ENCODE results near the gene SEMA6B.
"Not testable (repeated sequence)": the region's sequence is repeated elsewhere in the genome, so short reads cannot be mapped to it uniquely, and the experiment has no call there.

The SEMA6B gene

DNA sequence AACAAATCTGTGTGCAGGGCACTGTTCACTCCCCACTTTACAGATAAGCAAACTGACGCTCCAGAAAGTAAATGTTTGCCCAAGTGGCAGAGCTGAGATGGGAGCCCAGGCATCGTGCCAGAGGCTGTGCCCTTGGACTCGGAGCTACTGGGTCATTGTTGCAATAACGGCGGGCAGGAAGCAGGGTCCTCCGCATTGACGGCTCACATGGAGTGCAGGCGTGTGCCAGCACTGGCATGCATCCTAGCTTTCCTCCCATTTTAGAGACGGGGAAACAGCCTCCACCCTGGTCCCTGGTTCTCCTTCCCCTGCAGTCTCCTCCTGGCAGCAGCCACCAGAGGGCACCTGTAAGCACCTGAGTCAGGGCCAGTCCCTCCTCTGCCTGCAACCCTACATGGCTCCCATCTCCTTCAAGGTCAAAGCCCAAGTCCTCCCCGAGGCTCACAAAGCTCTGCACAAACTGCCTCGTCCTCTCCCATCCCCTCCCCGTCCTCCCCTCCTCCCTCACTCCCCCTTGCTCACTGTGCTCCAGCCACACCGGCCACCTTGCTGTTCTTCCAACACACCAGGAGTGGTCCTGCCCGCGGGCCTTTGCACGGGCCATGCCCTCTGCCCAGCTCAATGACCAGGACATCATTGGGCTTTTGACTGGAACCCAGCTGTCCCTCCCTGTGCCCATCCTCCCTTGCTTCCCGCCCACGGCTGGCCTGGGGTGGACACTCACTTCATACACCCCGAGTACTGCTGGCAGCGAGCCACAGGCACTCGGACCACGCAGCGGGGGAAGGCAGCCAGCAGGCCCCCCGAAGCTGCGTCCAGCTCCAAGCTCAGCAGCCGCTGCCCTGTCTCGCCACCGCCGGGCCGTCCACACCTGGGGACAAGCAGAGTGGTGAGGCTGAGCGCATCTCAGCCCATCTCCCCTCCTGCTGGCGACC is 11.9 kb downstream of the SEMA6B start:
- DNase-seq: no peak

DNA sequence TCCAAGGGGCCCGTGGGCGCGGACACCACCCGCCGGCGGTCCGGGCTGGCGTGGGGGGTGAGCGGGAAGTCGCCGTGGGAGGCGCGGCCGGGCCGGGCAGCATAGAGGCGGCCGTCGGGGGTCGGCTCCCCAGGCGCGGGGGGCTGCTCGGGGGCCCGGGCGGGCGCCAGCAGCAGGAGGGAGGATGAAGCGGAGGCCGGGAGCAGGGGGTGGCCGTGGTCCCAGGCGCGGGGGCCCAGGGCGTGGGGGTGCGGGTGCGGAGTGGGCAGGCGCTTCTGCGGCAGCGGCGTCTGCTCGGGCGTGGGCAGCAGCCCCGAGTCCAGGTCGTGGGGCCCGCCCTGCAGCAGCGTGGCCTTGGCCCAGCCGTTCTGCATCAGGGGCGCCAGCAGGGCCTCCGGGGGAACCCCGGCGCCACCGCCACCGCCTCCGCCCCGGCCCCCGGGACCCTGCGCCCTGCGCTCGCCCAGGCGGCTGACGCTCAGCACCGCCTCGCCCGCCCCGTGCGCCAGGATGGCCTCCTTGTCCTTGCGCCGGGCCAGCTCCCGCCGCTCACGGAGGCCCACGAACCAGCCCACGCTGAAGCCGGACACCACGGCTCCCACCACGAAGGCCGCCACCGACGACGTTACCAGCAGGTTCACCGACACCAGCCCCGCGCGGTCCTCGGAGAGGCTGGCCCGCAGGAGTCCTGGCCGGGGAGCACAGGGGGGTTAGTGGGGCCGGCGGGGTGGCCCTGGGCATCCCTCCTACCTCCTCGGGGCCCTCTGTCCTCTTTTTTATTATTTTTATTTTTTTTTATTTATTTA is 15.4 kb downstream of the SEMA6B start:
- DNase-seq: no peak

DNA sequence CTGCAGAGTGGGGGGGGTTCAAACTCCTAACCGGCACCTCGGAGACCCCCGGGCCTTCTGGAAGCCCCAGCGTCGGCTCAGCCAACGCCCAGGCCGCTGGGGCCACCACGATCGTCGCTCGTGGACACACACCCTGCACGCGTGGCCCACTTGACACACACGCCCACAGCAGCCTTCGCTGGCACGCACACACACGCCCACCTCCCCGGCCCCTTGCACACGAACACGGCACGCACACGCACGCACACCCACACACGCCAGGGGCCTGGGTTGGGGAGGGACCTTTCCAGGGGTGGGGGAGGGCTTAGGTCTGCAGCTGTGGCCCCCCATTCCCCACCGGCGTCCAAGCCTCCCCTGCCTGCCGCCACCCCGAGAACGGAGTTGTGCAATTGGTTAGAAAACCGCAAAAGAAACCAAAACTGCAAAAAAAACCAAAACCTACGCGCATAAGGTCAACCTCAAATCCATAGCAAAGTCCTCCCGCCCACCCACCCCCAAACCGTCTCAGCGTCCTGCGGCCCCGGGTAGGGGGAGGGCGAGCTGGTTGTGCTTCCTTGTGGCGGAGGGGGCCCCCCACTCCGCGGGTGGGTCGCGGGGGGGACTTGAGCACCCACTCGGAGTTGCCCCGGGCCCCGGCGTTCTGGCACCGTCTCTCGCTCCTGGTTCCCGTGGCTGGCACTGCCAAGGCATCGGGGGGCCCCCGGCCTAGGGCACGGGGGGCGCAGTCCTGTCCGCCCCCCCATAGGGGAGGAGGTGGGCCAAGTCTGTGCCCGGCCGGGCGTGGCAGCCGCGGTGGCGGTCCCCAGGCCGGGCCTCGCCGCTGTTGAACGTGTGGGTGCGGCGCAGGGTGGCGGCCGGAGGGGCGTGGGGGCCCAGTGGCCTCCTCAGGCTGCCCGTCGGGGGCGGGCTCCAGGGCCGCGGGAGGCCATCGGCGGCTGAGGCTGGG is 16.3 kb downstream of the SEMA6B start:
- no peak for DNase-seq

DNA sequence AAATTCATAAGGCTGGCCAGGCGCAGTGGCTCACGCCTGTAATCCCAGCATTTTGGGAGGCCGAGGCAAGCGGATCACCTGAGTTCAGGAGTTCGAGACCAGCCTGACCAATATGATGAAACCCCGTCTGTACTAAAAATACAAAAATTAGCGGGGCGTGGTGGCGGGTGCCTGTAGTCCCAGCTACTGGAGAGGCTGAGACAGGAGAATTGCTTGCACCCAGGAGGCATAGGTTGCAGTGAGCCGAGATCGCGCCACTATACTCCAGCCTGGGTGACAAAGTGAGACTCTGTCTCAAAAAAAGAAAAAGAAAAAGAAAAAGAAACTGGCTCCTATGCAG is 17.7 kb downstream of the SEMA6B start:
- not testable (repeated sequence) for DNase-seq

DNA sequence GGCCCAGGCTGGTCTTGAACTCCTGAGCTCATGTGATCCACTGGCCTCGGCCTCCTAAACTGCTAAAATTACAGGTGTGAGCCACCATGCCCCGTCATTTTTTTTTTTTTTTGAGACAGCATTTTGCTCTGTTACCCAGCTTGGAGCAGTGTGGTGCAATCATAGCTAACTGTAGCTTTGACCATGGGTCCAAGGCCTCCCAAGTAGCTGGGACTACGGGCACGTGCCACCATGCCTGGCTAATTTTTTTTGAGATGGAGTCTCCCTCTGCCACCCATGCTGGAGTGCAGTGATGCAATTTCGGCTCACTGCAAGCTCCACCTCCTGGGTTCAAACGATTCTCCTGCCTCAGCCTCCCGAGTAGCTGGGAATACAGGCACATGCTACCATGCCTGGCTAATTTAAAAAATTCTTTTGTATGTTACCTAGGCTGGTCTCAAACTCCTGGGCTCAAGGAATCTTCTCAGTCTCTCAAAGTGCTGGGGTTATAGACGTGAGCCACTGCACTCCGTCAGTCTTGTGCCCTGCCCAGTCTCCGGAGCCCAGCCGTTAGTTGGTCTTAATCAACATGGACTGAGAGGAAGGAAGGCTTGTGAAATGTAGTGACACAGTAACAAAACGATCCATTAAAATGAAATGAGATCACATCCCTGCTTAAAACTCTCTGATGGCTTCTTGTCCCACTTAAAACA is 18.2 kb downstream of the SEMA6B start:
- DNase-seq: no peak

DNA sequence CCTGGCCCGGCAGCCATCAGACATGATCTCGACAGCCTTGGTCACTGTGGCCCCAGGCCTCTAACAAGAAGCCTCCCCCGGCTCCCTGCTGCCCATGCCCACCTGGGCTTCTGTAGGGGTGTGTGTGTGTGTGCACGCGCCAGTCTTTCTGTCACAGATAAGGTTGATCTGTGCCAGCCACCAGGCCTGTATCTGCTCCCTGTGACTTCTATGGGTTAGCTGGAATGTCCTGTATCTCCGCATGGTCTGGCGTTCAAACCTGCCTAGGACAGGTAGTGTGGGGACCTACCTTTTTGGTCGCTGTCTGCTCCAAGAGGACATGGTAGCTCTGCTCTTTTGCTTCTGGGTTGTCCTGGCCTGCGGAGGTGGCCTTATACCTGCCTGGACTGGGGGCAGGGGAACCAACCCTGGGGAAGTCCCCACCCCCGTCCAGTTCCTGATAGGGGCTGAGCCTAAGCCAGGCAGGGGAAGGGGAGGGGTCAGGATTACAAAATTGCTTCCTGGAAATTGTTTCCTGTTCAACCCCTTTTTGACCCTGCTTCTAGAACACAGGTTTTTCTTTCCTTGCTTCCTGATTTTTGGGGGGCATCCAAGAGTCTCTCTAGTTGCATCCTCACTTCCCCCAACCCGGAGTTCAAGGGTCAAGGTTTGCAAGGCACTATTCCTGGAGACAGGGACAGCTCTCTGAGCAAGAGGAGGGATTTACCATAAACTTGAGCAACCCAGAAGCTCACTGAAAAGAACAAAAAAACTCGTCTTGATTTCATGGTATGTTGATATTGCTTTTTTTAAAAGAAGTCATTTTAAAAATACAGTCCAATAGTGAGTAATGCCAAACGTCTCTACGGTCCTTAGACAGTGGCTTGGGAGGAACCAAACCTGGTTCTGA is 19.5 kb downstream of the SEMA6B start, which contains the start of gene LRG1:
Gene LRG1, minus strand, starts transcription at position 344 of the 889 bp plus-strand sequence. Its CDS starts 23 bp downstream, at position 321.
- DNase-seq: no peak

DNA sequence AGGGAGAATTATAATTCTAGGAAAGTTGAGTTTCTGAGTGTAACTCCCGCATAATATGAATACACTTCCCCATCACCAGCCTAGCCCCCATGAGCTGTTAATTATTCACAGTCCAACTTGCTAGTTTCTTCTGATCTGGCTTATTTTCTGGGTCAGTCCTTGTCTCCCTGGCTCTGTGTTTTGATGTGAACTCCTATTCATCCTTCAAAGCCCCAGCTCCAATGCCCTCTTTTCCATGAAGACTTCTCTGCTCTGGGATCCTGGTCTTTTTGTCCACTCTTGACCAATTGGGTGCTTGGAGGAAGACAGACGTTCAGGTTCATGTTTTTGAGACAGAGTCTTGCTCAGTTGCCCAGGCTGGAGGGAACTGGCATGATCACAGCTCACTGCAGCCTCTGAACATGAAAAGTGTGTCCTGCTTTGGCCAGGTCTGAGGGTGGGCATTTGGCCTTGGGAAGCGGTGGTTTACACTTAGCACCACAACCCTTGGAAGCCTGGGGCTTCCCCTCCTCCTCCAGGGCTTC is 20.3 kb downstream of the SEMA6B start:
- DNase-seq: no peak

DNA sequence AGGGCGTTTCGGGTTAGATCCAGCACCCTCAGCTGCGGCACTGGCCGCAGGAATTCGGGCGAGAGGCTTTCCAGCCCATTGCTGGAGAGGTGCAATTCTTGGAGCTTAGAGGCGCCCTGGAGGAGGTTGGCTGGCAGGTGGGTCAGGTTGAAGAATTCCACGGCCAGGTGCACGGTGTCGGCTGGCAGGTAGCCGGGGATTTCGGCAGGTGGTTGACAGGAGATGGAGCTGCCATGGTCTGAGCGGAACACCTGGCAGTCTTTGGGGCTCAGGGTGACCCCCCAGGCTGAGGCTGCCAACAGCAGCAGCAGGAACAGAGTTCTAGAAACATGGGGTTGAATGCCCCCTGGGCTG is 20.9 kb downstream of the SEMA6B start:
- no peak for DNase-seq

DNA sequence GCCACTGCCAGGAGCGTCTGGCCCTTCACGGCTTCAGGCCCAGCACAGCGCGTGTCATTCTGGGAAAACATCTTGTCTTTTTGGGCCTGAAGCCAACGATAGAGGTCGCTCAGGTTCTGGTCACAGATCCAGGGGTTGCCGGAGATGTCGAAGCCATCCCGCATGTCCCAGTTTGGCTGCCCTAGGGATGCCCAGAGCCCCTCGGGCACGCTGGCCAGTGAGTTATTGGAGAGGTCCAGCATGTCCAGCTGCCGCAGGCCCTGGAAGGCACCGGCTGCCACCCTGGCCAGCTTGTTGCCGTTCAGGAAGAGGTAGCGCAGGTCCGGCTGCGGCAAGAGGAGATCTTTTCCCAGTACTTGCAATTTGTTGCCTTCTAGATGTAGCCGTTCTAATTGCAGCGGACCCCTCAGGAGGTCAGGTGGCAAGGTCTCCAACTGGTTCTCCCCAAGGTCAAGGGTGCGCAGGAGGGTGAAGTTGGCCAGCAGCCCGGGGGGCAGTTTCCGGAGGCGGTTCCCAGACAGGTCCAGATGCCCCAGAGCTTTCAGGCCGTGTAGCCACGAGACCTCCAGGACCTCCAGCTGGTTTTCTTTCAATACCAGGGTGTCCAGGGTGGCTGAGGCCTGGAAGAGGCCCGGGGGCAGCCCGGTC is 21.4 kb downstream of the SEMA6B start:
- DNase-seq: no peak

DNA sequence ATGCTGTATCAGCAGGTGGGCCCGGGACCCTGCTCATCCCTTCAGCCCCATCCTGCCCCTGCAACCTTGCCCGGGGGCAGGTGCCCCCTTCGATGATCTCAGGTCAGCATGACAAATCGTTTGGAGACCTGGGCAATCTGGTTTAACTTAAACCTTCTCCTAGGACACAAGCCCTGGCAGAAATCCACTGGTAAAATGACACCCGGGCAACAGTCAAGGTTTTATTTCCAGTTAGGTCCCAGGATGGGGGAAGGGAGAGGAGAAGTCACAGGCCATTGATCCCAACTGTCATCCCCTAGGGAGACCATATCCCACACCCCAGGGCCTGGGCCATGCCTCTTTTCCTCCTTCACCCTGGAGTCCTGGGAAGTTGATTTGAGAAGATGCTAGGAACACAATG is 22.7 kb downstream of the SEMA6B start:
- no peak for DNase-seq

DNA sequence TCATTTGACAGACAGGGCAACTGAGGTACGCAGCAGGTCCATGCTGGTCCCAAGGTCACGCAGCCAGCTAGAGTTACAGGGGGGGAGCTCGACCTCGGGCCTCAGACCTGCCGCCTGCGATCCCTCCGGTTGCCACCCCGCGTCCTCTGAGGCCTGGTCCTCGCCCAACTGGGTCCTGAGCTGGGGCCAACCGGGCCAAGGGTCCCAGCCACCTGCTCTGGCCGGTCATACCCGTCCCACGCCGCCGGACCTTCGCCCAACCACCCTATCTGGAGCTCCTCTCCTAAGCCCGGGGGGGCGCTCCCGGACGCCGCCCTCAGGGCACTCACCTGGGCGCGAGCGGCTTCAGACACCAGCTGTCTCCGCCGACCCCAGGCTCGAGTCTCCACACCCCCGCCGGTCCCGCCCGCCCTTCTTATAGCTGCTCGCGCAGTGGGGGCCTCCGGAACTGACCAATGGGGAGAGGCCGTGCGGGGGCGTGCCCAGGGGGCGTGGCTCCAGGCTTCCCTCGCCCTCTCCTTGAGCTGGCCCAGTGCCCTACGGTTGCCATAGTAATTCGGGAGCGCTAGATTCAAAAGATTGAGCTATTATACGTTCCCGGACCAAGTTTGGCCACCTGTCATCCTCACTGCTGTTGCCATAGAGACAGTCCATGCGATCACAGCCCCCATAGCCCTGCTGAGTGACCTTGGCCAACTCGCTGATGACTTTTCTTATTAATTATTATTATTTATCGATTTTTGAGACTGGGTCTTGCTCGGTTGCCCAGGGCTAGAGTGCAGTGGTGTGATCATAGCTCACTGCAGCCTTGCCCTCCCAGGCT is 24.4 kb downstream of the SEMA6B start, which contains the start of gene PLIN5:
Gene PLIN5, minus strand, starts transcription at position 389 of the 823 bp plus-strand sequence. CDS start 1,150 bp downstream, outside the sequence.
- DNase-seq: peak in 54 of 56 donors; percentile 6 to 94 (median 44)

DNA sequence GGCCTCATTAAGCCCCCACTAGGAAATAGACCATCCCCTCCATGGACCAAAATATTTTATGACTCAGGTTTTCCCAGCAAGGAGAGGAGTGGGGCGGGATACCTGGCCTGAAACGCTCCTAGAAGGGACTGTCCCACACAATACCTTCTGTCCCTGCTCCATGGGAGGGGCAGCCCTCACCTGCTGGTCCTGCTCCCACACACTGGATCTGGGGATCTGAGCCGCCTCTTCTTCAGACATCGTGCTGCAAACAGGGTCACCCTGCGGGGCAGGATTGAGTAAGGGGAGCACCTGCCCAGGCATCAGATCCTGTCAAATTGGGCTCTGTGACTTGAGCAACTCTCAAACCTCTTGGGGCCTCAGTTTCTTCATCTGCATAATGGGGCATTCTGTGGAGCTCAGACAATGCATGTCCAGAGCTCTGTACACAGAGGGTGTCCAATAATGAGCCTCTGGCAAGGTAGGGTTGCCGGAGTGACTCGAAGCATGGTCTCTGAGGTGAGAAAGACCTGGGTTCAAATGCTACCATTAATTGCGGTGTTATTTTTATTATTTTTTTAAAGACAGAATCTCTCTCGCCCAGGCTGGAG is 25.6 kb downstream of the SEMA6B start:
- DNase-seq: no peak

DNA sequence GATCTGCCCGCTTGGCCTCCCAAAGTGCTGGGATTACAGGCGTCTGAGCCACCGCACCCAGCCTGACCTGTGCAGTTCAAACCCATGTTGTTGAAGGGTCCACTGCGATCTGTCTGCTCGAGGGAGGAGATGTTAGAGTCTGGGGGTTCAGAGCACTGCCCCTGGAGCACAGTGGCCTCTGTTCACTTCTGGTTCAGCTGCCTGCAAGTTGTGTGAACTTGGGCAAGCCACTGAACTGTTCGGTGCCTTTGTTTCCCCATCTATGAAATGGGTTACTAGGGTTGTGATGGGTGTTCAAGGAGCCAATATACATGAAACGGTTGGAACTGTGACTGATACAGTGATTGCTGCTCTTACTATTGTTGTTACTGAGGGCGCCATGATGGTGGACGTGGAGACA is 26.1 kb downstream of the SEMA6B start:
- no peak for DNase-seq

DNA sequence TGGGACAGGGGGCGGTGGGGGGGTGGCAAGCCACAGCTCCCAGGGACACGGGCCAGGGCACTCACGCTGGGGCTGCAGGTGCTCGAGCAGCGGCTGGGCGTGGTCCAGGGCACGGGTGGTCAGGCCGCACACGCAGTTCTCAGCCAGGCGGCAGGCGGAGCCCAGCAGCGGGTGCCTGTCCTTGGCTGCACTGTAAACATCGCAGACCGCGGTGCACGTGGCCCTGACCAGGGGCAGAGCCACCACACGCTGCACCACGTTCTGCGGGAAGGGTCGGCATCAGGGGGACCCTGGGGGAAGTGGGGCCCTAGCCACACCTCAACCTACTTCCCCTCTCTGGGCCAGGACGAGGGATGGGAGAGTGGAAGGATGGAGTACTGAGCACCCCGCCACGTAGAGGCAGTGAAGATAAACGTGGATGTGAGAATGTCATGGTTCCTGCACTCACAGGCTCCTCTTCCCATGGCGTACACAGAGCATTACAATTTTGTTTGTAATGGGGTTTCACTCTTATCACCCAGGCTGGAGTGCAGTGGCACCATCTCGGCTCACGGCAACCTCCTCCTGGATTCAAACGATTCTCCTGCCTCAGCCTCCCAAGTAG is 27.8 kb downstream of the SEMA6B start:
- DNase-seq: no peak

DNA sequence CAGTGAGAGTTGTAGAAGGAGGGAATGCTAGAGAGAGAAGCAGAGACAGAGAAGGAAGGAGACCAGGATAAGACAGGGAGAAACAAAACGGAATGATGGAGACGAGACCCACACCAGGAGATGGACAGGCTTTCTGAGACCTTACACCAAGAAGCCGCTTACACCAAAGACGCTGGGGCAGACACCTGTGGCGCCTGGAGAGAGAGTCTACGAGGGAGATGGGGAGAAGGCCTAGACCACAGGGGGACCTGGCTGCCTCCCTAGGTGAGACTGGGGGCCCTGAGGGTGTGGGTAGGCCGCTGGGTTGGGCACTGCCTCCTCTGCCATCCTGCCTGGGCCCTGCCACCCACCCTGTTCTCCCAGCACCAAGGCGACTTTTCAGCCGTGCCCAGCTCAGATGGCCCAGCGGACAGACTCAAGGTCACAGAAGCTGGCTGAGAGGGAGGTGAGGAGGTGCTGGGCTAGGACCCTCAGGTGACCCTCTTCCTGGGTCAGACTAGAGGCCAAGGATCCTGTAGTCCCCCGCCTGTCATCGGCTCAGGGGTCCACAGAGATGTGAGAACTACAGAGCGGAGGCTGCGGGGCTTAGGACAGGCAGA is 29.5 kb downstream of the SEMA6B start:
- no peak for DNase-seq

DNA sequence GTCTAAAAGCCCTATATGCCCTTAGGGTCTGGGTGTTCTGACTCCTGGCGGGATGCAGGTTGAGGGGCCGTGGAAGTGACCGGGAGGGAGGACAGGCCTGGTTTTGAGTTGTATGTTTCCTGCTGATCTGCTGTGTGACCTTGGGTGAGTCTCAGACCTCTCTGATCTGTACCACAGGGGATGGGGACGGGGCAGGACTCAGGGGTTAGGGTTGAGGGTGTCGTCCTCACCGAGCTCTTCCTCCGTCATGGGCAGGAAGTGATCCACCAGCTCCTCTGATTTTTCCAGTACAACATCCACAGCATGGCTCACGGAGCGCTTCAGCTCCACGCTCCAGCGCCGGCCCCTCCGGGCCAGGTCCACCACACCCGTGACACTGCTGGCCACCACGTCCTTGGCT is 30.6 kb downstream of the SEMA6B start:
- DNase-seq: no peak
